Ishikawa (cell line): ENCODE data around the gene FMNL1.
A peak's percentile ranks its signal among the peaks of the same experiment; 100 is the strongest.

Experiments used
- CEBPB ChIP-seq: IDR thresholded peaks from 2 replicates; pipeline ENCODE4 v1.6.1; 2012
- CREB1 ChIP-seq: IDR thresholded peaks from 2 replicates; pipeline ENCODE4 v1.6.1; 2012; ENCODE audit warnings: low read depth
- EGR1 ChIP-seq: IDR thresholded peaks from 2 replicates; pipeline ENCODE4 v1.6.1; 2012
- EP300 ChIP-seq: IDR thresholded peaks from 2 replicates; pipeline ENCODE4 v1.6.1; 2012; ENCODE audit warnings: borderline replicate concordance
- FOXM1 ChIP-seq: IDR thresholded peaks from 2 replicates; pipeline ENCODE4 v1.6.1; 2012; ENCODE audit warnings: low read depth, borderline replicate concordance
- NFIC ChIP-seq: IDR thresholded peaks from 2 replicates; pipeline ENCODE4 v1.6.1; 2012
- RAD21 ChIP-seq: IDR thresholded peaks from 2 replicates; pipeline ENCODE4 v1.6.1; 2012; ENCODE audit warnings: low read depth
- TAF1 ChIP-seq: IDR thresholded peaks from 2 replicates; pipeline ENCODE4 v1.6.1; 2012; ENCODE audit warnings: low read depth, mild to moderate bottlenecking
- TCF12 ChIP-seq: IDR thresholded peaks from 2 replicates; pipeline ENCODE4 v1.6.1; 2012; ENCODE audit warnings: low read depth
- TEAD4 ChIP-seq: IDR thresholded peaks from 2 replicates; pipeline ENCODE4 v1.6.1; 2012
- YY1 ChIP-seq: IDR thresholded peaks from 2 replicates; pipeline ENCODE4 v1.6.1; 2012; ENCODE audit warnings: low read depth
- ZBTB7A ChIP-seq: IDR thresholded peaks from 2 replicates; pipeline ENCODE4 v1.6.1; 2012; ENCODE audit warnings: low read depth
- TF ChIP-seq, protein P1 (sequence below): IDR thresholded peaks from 2 replicates; pipeline ENCODE4 v1.6.1; 2012
- TF ChIP-seq, protein P2 (sequence below): IDR thresholded peaks from 2 replicates; pipeline ENCODE4 v1.6.1; 2012
- TF ChIP-seq, protein P3 (sequence below): IDR thresholded peaks from 2 replicates; pipeline ENCODE4 v1.6.1; 2012; ENCODE audit warnings: low read depth, mild to moderate bottlenecking

Gene FMNL1, protein sequence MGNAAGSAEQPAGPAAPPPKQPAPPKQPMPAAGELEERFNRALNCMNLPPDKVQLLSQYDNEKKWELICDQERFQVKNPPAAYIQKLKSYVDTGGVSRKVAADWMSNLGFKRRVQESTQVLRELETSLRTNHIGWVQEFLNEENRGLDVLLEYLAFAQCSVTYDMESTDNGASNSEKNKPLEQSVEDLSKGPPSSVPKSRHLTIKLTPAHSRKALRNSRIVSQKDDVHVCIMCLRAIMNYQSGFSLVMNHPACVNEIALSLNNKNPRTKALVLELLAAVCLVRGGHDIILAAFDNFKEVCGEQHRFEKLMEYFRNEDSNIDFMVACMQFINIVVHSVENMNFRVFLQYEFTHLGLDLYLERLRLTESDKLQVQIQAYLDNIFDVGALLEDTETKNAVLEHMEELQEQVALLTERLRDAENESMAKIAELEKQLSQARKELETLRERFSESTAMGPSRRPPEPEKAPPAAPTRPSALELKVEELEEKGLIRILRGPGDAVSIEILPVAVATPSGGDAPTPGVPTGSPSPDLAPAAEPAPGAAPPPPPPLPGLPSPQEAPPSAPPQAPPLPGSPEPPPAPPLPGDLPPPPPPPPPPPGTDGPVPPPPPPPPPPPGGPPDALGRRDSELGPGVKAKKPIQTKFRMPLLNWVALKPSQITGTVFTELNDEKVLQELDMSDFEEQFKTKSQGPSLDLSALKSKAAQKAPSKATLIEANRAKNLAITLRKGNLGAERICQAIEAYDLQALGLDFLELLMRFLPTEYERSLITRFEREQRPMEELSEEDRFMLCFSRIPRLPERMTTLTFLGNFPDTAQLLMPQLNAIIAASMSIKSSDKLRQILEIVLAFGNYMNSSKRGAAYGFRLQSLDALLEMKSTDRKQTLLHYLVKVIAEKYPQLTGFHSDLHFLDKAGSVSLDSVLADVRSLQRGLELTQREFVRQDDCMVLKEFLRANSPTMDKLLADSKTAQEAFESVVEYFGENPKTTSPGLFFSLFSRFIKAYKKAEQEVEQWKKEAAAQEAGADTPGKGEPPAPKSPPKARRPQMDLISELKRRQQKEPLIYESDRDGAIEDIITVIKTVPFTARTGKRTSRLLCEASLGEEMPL

DNA sequence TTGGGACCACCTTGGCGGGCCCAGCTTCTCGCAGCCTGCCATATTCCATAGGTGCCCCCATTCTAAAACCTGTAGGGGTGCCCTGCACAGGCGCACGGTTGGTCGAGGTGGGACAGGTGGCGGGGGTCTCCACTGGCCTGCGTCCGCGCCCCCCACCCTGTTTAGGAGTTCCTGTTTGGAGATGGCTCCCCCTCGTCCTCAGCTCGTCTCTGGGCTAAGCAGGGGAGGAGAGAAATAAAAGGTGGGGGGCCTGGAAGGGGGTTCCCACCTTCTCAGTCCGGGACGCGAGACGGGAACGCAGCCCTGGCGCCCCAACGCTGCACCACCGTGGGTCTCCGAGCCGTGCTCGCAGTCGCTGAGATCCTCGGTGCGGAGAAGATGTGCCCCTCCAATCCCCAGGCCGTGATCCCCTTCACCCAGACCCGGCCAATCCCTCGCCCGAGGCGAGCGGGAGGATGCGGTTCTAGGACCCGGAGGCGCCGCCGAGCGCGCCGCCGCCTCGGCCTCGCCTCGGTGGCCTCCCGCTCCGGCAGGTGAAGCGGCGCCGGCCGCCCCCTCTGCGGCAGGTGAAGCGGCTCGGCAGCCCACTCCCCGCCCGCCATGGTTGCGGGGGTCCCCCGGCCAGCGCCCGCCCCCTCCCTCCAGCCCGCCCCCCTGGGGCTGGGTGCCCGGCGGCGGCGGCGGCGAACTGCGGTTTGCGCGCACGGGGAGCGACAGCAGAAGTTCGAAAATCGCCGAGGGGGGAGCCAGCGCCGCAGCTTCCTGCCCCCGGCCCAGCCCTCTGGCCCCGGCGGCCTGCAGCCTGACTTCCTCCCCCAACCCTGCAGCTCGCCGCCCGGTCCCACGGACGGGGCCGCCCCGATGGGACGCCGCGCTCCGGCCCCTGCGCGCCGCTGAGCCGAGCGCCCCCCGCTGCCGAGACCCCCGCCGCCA lies at the start of gene FMNL1:
Gene FMNL1, plus strand, starts transcription at position 805 of the 933 bp plus-strand sequence. CDS start 240 bp downstream, outside the sequence.
- TF ChIP-seq, protein P1, sequence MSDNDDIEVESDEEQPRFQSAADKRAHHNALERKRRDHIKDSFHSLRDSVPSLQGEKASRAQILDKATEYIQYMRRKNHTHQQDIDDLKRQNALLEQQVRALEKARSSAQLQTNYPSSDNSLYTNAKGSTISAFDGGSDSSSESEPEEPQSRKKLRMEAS, result 0 out of 2 replicates have a peak, but pooled peaks have one; percentile 25
- TF ChIP-seq YY1, result no peak

DNA sequence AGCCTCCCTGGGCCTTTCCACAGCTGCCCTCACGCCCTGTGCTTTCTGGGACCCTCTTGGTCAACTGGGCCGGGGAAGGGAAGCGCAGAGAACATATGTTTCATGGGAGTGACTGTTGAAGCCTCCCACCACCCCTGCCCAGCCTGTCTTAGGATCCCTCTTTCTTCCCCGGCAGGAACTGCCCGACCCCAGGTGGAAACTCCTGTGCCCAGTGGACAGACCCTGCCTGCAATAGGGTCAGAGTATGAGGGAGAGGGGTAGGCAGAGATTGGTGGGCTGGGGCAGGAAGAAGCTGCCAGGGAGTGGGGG lies 49.5 kb upstream of the FMNL1 start:
- no peak for TF ChIP-seq RAD21
- TF ChIP-seq, protein P2, sequence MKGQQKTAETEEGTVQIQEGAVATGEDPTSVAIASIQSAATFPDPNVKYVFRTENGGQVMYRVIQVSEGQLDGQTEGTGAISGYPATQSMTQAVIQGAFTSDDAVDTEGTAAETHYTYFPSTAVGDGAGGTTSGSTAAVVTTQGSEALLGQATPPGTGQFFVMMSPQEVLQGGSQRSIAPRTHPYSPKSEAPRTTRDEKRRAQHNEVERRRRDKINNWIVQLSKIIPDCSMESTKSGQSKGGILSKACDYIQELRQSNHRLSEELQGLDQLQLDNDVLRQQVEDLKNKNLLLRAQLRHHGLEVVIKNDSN, result no peak
- no peak for TF ChIP-seq NFIC
- TF ChIP-seq TAF1, result no peak

DNA sequence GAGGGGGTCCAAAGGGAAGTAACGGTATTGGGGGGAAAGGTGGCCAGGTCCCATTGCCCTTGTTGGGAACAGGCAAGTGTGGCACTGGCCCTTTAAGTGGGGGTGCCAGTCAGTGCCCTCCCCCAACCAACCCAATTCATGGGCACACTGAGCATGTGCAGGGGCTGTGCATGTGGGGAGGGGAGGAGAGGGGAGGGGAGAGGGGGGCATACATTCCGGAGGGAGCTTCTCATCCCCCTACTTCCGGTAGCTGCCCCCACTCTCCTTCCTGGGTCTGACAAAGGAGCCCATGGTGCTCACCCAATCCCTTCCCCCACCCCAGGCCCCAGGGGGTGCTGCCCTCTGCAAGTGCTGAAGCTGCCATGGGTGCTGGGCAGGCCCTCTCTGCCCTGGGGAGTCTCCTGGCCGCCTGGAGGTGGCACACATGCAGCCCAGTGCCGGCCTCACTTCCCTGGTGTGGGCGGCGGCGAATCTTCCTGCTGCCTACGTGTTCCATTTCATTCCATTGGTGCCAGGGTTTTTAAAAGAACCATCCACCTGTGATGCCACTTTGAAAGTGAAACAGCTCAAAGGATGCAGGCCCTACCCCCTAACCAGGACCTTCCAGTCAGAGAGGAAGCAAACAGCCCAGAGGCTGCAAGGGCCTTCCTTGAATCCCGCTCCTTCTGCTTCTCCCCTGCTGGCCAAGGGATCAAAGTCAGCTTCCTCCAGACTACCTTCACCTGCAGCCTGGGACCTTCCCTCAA lies 49.0 kb upstream of the FMNL1 start:
- TF ChIP-seq TCF12 (peak; percentile 69; the same call in 1 of the 2 replicates), CEBPB (no peak), ZBTB7A (peak; percentile 57; the same call in 1 of the 2 replicates), TEAD4 (peak; percentile 81), YY1 (0 out of 2 replicates have a peak, but pooled peaks have one; percentile 35), RAD21 (peak; percentile 19; the same call in 1 of the 2 replicates), TAF1 (peak; percentile 65; the same call in 1 of the 2 replicates), CREB1 (no peak), EP300 (no peak; the same call in 1 of the 2 replicates), NFIC (no peak), EGR1 (peak; percentile 64; the same call in 1 of the 2 replicates), FOXM1 (peak; percentile 60; the same call in 1 of the 2 replicates)
- TF ChIP-seq, protein P1, result peak; percentile 62
- TF ChIP-seq, protein P2, result no peak
- TF ChIP-seq, protein P3, sequence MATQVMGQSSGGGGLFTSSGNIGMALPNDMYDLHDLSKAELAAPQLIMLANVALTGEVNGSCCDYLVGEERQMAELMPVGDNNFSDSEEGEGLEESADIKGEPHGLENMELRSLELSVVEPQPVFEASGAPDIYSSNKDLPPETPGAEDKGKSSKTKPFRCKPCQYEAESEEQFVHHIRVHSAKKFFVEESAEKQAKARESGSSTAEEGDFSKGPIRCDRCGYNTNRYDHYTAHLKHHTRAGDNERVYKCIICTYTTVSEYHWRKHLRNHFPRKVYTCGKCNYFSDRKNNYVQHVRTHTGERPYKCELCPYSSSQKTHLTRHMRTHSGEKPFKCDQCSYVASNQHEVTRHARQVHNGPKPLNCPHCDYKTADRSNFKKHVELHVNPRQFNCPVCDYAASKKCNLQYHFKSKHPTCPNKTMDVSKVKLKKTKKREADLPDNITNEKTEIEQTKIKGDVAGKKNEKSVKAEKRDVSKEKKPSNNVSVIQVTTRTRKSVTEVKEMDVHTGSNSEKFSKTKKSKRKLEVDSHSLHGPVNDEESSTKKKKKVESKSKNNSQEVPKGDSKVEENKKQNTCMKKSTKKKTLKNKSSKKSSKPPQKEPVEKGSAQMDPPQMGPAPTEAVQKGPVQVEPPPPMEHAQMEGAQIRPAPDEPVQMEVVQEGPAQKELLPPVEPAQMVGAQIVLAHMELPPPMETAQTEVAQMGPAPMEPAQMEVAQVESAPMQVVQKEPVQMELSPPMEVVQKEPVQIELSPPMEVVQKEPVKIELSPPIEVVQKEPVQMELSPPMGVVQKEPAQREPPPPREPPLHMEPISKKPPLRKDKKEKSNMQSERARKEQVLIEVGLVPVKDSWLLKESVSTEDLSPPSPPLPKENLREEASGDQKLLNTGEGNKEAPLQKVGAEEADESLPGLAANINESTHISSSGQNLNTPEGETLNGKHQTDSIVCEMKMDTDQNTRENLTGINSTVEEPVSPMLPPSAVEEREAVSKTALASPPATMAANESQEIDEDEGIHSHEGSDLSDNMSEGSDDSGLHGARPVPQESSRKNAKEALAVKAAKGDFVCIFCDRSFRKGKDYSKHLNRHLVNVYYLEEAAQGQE, result no peak

DNA sequence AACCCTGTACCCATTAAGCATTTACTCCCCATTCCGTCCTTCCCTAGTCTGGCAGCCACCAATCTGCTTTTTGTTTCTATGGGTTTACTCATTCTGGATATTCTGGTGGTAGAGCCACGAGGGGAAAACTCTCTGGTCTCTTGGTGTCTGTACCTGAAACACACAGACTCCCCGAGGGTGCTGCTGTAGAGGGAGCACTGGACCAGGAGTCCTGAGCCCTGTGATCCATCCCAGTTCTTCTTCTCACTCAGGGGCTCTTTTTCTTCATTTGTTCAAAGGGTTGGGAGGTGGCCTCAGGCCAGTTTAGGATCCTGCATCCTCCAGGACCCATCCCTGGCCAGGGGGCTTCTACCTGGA lies 45.9 kb upstream of the FMNL1 start:
- TF ChIP-seq FOXM1, result no peak
- no peak for TF ChIP-seq TCF12
- TF ChIP-seq, protein P3, result no peak
- no peak for TF ChIP-seq RAD21
- TF ChIP-seq TAF1, result no peak
- TF ChIP-seq TEAD4, result no peak
- 0 out of 2 replicates have a peak, but pooled peaks have one; percentile 0 for TF ChIP-seq NFIC
- TF ChIP-seq EGR1, result no peak
